Thyroid gland (tissue), 4 donors: ENCODE results near the gene ELFN1.

ENCODE experiments used
- POLR2A ChIP-seq, 2 donors: fragments of 450-650 bp; IDR thresholded peaks; one replicate each; pipeline ENCODE4 v1.6.1; 2017; ENCODE audit warnings: antibody characterized with exemption in 2 of 2, mild to moderate bottlenecking in 2 of 2, moderate library complexity in 1 of 2
- TF ChIP-seq, protein P1 (sequence below), 6 experiments: fragments of 200-600 bp in 3 of 6; fragments of 450-650 bp in 3 of 6; sonication (generic) in 3 of 6; IDR thresholded peaks; one replicate each; pipeline ENCODE4 v1.5.1; 2016 to 2019; ENCODE audit warnings: antibody characterized with exemption in 6 of 6, mild to moderate bottlenecking in 2 of 6, inconsistent platforms in 1 of 6, moderate library complexity in 1 of 6

- TF ChIP-seq, protein P1, sequence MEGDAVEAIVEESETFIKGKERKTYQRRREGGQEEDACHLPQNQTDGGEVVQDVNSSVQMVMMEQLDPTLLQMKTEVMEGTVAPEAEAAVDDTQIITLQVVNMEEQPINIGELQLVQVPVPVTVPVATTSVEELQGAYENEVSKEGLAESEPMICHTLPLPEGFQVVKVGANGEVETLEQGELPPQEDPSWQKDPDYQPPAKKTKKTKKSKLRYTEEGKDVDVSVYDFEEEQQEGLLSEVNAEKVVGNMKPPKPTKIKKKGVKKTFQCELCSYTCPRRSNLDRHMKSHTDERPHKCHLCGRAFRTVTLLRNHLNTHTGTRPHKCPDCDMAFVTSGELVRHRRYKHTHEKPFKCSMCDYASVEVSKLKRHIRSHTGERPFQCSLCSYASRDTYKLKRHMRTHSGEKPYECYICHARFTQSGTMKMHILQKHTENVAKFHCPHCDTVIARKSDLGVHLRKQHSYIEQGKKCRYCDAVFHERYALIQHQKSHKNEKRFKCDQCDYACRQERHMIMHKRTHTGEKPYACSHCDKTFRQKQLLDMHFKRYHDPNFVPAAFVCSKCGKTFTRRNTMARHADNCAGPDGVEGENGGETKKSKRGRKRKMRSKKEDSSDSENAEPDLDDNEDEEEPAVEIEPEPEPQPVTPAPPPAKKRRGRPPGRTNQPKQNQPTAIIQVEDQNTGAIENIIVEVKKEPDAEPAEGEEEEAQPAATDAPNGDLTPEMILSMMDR (IDR thresholded peaks at IDR 0.05), result no peak
- TF ChIP-seq POLR2A (IDR thresholded peaks at IDR 0.05), result no peak
Measured at GRCh38 chr7:1768832-1769231, 98.8 kb downstream of the ELFN1 start.
